H1 (cell line): ENCODE results near the gene ARL2BP. TPM values are rescaled to one million over a fixed set of nuclear protein-coding genes. Genes with fewer than 3 reads are reported as not detected.

Experiments
- CTCF ChIA-PET: fragments of 300-600 bp; sonication (Branson Sonifier 250); formaldehyde crosslinking; loops from one replicate; lab custom pipeline; 2021; ENCODE audit not compliant: partially characterized antibody; lab: Charles Lee
- POLR2A ChIA-PET: fragments of 300-600 bp; sonication (Branson Sonifier 250); formaldehyde crosslinking; loops from one replicate; lab custom pipeline; 2021; ENCODE audit warnings: inconsistent platforms; ENCODE audit not compliant: partially characterized antibody; lab: Charles Lee
- DNase-seq, 2 experiments: peaks; one replicate each; pipeline versions ENCODE4 v3.0.0 to v3.0.0-alpha.2; 2010 to 2022; ENCODE audit warnings: low spot score in 2 of 2, low read depth in 1 of 2, mixed read lengths in 1 of 2
- FAIRE-seq: peaks from 2 replicates; lab custom pipeline; 2011; peaks lifted over from hg19 to GRCh38; lab: Jason Lieb, UNC
- H2AFZ ChIP-seq: 2 replicates; pipeline ENCODE4 v1.8.1; 2012; ENCODE audit warnings: low read length, inconsistent platforms
- H2AK5ac ChIP-seq: 2 replicates; pipeline ENCODE4 v1.6.1; 2013; ENCODE audit warnings: low read depth, low read length
- H2BK120ac ChIP-seq: replicated peaks from 2 replicates; pipeline ENCODE3; 2013; ENCODE audit warnings: low read depth, low read length, inconsistent platforms
- H2BK12ac ChIP-seq: 2 replicates; pipeline ENCODE4 v1.6.1; 2013; ENCODE audit warnings: low read depth, low read length
- H2BK15ac ChIP-seq: 2 replicates; pipeline ENCODE4 v1.6.1; 2013; ENCODE audit warnings: low read length
- H2BK20ac ChIP-seq: 2 replicates; pipeline ENCODE4 v1.6.1; 2013; ENCODE audit warnings: low read length
- H2BK5ac ChIP-seq: 2 replicates; pipeline ENCODE4 v1.6.1; 2013; ENCODE audit warnings: low read depth, low read length
- H3K14ac ChIP-seq: 2 replicates; pipeline ENCODE4 v1.6.1; 2013; ENCODE audit warnings: inconsistent platforms; ENCODE audit not compliant: insufficient read length
- H3K18ac ChIP-seq: 2 replicates; pipeline ENCODE4 v1.6.1; 2013; ENCODE audit warnings: low read length; ENCODE audit errors: extremely low read depth
- H3K23ac ChIP-seq: 2 replicates; pipeline ENCODE4 v1.6.1; 2013; ENCODE audit warnings: inconsistent platforms; ENCODE audit not compliant: insufficient read length
- H3K23me2 ChIP-seq: 2 replicates; pipeline ENCODE4 v1.6.1; 2013; ENCODE audit warnings: low read depth, low read length
- H3K27ac ChIP-seq: 2 replicates; pipeline ENCODE4 v1.6.1; 2011; ENCODE audit warnings: low read depth, low read length, inconsistent platforms
- H3K27me3 ChIP-seq, 4 experiments: replicated peaks in 1 of 4; 1 replicate in 1 of 4; 2 replicates in 3 of 4; pipeline versions ENCODE4 v1.6.1 to v1.8.1; 2011 to 2013; ENCODE audit warnings: low read length in 3 of 4, mild to moderate bottlenecking in 3 of 4, inconsistent platforms in 2 of 4, mixed read lengths in 2 of 4, moderate library complexity in 1 of 4; ENCODE audit not compliant: control insufficient read depth in 3 of 4, insufficient read depth in 3 of 4; ENCODE audit errors: extremely low read depth in 1 of 4
- H3K36me3 ChIP-seq, 4 experiments: 2 replicates each; pipeline versions ENCODE4 v1.6.1 to v1.8.1; 2011 to 2013; ENCODE audit warnings: mild to moderate bottlenecking in 4 of 4, low read length in 3 of 4, moderate library complexity in 2 of 4, control low read depth in 1 of 4, inconsistent platforms in 1 of 4; ENCODE audit not compliant: insufficient read depth in 4 of 4, control insufficient read depth in 2 of 4
- H3K4ac ChIP-seq: replicated peaks from 2 replicates; pipeline ENCODE3; 2013; ENCODE audit warnings: low read length, low read depth, mixed read lengths, inconsistent platforms; ENCODE audit not compliant: insufficient read length
- H3K4me1 ChIP-seq, 4 experiments: replicated peaks in 1 of 4; 1 replicate in 1 of 4; 2 replicates in 3 of 4; pipeline versions ENCODE4 v1.6.1 to v1.8.1; 2011 to 2013; ENCODE audit warnings: low read length in 3 of 4, inconsistent platforms in 2 of 4, mixed read lengths in 1 of 4; ENCODE audit not compliant: insufficient read depth in 4 of 4, control insufficient read depth in 3 of 4
- H3K4me2 ChIP-seq, 2 experiments: 2 replicates each; pipeline versions ENCODE4 v1.6.1 to v1.8.1; 2011 to 2013; ENCODE audit warnings: low read depth in 2 of 2, low read length in 2 of 2, control low read depth in 1 of 2, inconsistent platforms in 1 of 2, mild to moderate bottlenecking in 1 of 2; ENCODE audit not compliant: insufficient read depth in 1 of 2
- H3K4me3 ChIP-seq, 4 experiments: fragments of 200-600, 300-600 bp in 1 of 4; sonication (generic), shearing (Covaris generic), sonication (Bioruptor Twin) in 1 of 4; 2 replicates each; pipeline versions ENCODE4 v1.5.1 to v1.8.1; 2011 to 2016; ENCODE audit warnings: low read length in 4 of 4, low read depth in 3 of 4, control low read depth in 2 of 4, inconsistent platforms in 2 of 4, mild to moderate bottlenecking in 2 of 4, mixed read lengths in 1 of 4, moderate library complexity in 1 of 4; ENCODE audit not compliant: insufficient read depth in 2 of 4; ENCODE audit errors: extremely low read depth in 1 of 4
- H3K56ac ChIP-seq: replicated peaks from 2 replicates; pipeline ENCODE3; 2013; ENCODE audit warnings: low read depth, mild to moderate bottlenecking, mixed read lengths, low read length, inconsistent platforms; ENCODE audit not compliant: insufficient read length
- H3K79me1 ChIP-seq: 2 replicates; pipeline ENCODE4 v1.6.1; 2013; ENCODE audit warnings: low read depth, low read length, control low read depth
- H3K79me2 ChIP-seq, 2 experiments: 2 replicates each; pipeline versions ENCODE4 v1.6.1 to v1.8.1; 2012 to 2013; ENCODE audit warnings: low read length in 2 of 2, mild to moderate bottlenecking in 2 of 2, inconsistent platforms in 1 of 2; ENCODE audit not compliant: insufficient read depth in 2 of 2, control insufficient read depth in 1 of 2
- H3K9ac ChIP-seq, 4 experiments: replicated peaks in 1 of 4; 1 replicate in 1 of 4; 2 replicates in 3 of 4; pipeline versions ENCODE4 v1.6.1 to v1.8.1; 2011 to 2013; ENCODE audit warnings: low read depth in 3 of 4, low read length in 3 of 4, control low read depth in 2 of 4, mild to moderate bottlenecking in 2 of 4, moderate library complexity in 2 of 4, inconsistent platforms in 1 of 4; ENCODE audit errors: extremely low read depth in 1 of 4
- H3K9me3 ChIP-seq, 2 experiments: 2 replicates each; pipeline versions ENCODE4 v1.6.1 to v1.8.1; 2012 to 2013; ENCODE audit warnings: mild to moderate bottlenecking in 2 of 2, moderate library complexity in 2 of 2, control low read depth in 1 of 2, inconsistent platforms in 1 of 2, low read depth in 1 of 2, low read length in 1 of 2, mixed read lengths in 1 of 2; ENCODE audit not compliant: insufficient read depth in 2 of 2
- H4K20me1 ChIP-seq, 2 experiments: replicated peaks in 1 of 2; 2 replicates each; pipeline versions ENCODE3 to v1.8.1; 2011 to 2013; ENCODE audit warnings: inconsistent platforms in 2 of 2, low read length in 2 of 2, mild to moderate bottlenecking in 1 of 2; ENCODE audit not compliant: insufficient read depth in 2 of 2, control insufficient read depth in 1 of 2
- H4K5ac ChIP-seq: 2 replicates; pipeline ENCODE4 v1.6.1; 2013; ENCODE audit warnings: low read length, low read depth, mixed read lengths, inconsistent platforms; ENCODE audit not compliant: insufficient read length
- H4K8ac ChIP-seq: 2 replicates; pipeline ENCODE4 v1.8.0; 2013; ENCODE audit warnings: mild to moderate bottlenecking, moderate library complexity, low read length, inconsistent platforms; ENCODE audit not compliant: insufficient read depth; ENCODE audit errors: extremely low read depth
- H4K91ac ChIP-seq: replicated peaks from 2 replicates; pipeline ENCODE3; 2013; ENCODE audit warnings: low read length, mixed read lengths, inconsistent platforms; ENCODE audit not compliant: insufficient read length
- EP300 ChIP-seq, 2 experiments: IDR thresholded peaks; 1 replicate in 1 of 2; 2 replicates in 1 of 2; pipeline ENCODE4 v1.6.1; 2011 to 2012; ENCODE audit warnings: low read depth in 2 of 2, low read length in 2 of 2, mild to moderate bottlenecking in 2 of 2, borderline replicate concordance in 1 of 2, inconsistent platforms in 1 of 2, moderate library complexity in 1 of 2
- KDM4A ChIP-seq: IDR thresholded peaks from one replicate; pipeline ENCODE4 v1.7.1; 2012; ENCODE audit warnings: low read depth, mild to moderate bottlenecking, moderate library complexity, low read length, inconsistent platforms; ENCODE audit not compliant: severe bottlenecking
- POU5F1 ChIP-seq: IDR thresholded peaks from 2 replicates; pipeline ENCODE4 v1.6.1; 2011; ENCODE audit warnings: low read depth, mild to moderate bottlenecking, low read length, moderate library complexity
- RXRA ChIP-seq: IDR thresholded peaks from 2 replicates; pipeline ENCODE4 v1.6.1; 2011; ENCODE audit warnings: low read depth, mild to moderate bottlenecking, low read length, moderate library complexity; ENCODE audit not compliant: insufficient read depth
- SAP30 ChIP-seq: fragments of 300-600 bp; sonication (generic); IDR thresholded peaks from 2 replicates; pipeline ENCODE4 v1.7.1; 2012; ENCODE audit warnings: low read length, moderate library complexity, mild to moderate bottlenecking, inconsistent platforms; ENCODE audit not compliant: insufficient read depth, insufficient replicate concordance
- SIN3A ChIP-seq, 2 experiments: IDR thresholded peaks in 1 of 2; conservative IDR thresholded peaks in 1 of 2; 2 replicates each; pipeline ENCODE4 v1.6.1; 2011 to 2012; ENCODE audit warnings: low read length in 2 of 2, improper control_type of control experiment in 1 of 2, low read depth in 1 of 2, mild to moderate bottlenecking in 1 of 2
- TBP ChIP-seq: IDR thresholded peaks from 2 replicates; pipeline ENCODE4 v1.6.1; 2011; ENCODE audit warnings: low read depth, low read length, improper control_type of control experiment
- WGBS, 2 experiments: shearing (Covaris generic) in 1 of 2; methylation state at CpG; one replicate each; pipeline versions ENCODE4 v1.1.6 to v1.1.7; 2013 to 2015; ENCODE audit warnings: low lambda C conversion rate in 2 of 2, mixed read lengths in 2 of 2, inconsistent platforms in 1 of 2, low coverage in 1 of 2, missing lambda C conversion rate in 1 of 2; ENCODE audit not compliant: insufficient replicate concordance in 2 of 2, insufficient coverage in 1 of 2, insufficient read length in 1 of 2; ENCODE audit errors: extremely low coverage in 1 of 2, missing lambda C conversion rate in 1 of 2; 5-methylcytosine and 5-hydroxymethylcytosine counted together
- polyA plus RNA-seq, 7 experiments: library from polyadenylated mRNA; depleted of rRNA in 3 of 7; stranded (reverse) in 5 of 7; unstranded in 2 of 7; fragments of >200 nt in 5 of 7; fragments of 200-250 nt in 2 of 7; gene quantifications; 1 replicate in 5 of 7; 2 replicates in 1 of 7; 4 replicates in 1 of 7; pipeline versions ENCODE4 v1.2.1 to v1.2.3, GENCODE V29; 2011 to 2013; ENCODE audit warnings: missing spikeins in 2 of 7, mixed read lengths in 2 of 7
- total RNA-seq: library from RNA; stranded (reverse); fragmentation: NEBNext Ultra II Directional; extraction: Animal tissue kit (Norgen Biotek cat#: 25700); gene quantifications from 2 replicates; pipeline ENCODE4 v1.2.1, GENCODE V29; 2021

ARL2BP gene
- total and polyA plus RNA-seq, 2 of the 8 experiments (the other 6 are each of a cell fraction or from before 2014, with no cell fraction given) = 13.6 to 18.3 TPM

GRCh38 chr16:57301126-57301817, 56.2 kb downstream of the ARL2BP start:
- Histone ChIP-seq H4K20me1 (no peaks in the 10 kb centered on the region), H3K4me3 (peak overlapping the region; percentile 49 to 90 (median 67)), H3K9me3 (no peaks in the 10 kb centered on the region), H3K23ac (no peak overlapping the region), H2AFZ (peak overlapping the region; percentile 99), H3K18ac (peak overlapping the region; percentile 51), H3K79me1 (no peaks in the 10 kb centered on the region), H3K4ac (no peak overlapping the region), H2BK20ac (no peak overlapping the region), H3K9ac (peak overlapping the region in 1 of 4 experiments; percentile 28; a peak in 2 of 7 replicates), H4K8ac (no peak overlapping the region), H4K5ac (no peak overlapping the region), H3K23me2 (peaks cover 6% of the 10 kb centered on the region; the same call in 1 of the 2 replicates), H3K4me2 (peak overlapping the region; percentile 53 to 91), H2BK120ac (no peak overlapping the region), H2AK5ac (no peak overlapping the region), H3K36me3 (no peaks in the 10 kb centered on the region), H4K91ac (peak overlapping the region; percentile 8), H2BK15ac (no peak overlapping the region), H3K79me2 (no peaks in the 10 kb centered on the region), H3K27me3 (peaks cover 0 to 6% (median 2%) of the 10 kb centered on the region in 4 experiments; a peak in 2 of 7 replicates), H3K56ac (no peak overlapping the region), H2BK12ac (0 out of 2 replicates have a peak overlapping the region, but pooled peaks have one; percentile 32), H3K14ac (no peak overlapping the region), H3K4me1 (peaks cover 0 to 5% (median 2%) of the 10 kb centered on the region in 4 experiments; a peak in 3 of 7 replicates), H2BK5ac (peak overlapping the region; percentile 9; the same call in 1 of the 2 replicates), H3K27ac (no peak overlapping the region)
- TF ChIP-seq SIN3A (conservative IDR thresholded peaks at IDR 0.05 in 1 of 2, IDR thresholded peaks at IDR 0.05 in 1 of 2; ENCODE audit: low read depth in 1 of 2, low read length in 2 of 2) = no peak
- no peak for TF ChIP-seq RXRA
- no peak for TF ChIP-seq EP300 (IDR thresholded peaks at IDR 0.05; ENCODE audit: borderline replicate concordance in 1 of 2, low read depth in 2 of 2, low read length in 2 of 2)
- no peak for TF ChIP-seq POU5F1
- no peak for TF ChIP-seq SAP30
- TF ChIP-seq TBP = no peak
- TF ChIP-seq KDM4A = peak; percentile 33
- FAIRE-seq (no peak), DNase-seq (no peak)
- WGBS, 2 experiments = 26% methylated on average over 19 of the region's 19 CpGs; no CpG with 5 or more reads in 1 of the 2 experiments
- POLR2A ChIA-PET = interaction anchor here (5.0 kb wide), 1 partner anchor 116 kb away, joined by 47 read pairs; no protein-coding TSS in a partner anchor
- CTCF ChIA-PET = interaction anchor here (0.7 to 18.2 kb wide), 22 partner anchors 8 to 215 kb away, joined by 3 to 513 read pairs (median 4); partner anchors contain the start of gene CCL17
